Heart right ventricle (tissue), 16 donors: Measurements from ENCODE around the gene KLHDC8B. TPM values are rescaled to one million over a fixed set of nuclear protein-coding genes. Genes with fewer than 3 reads are reported as not detected.
"Not testable (repeated sequence)": the region's sequence is repeated elsewhere in the genome, so short reads cannot be mapped to it uniquely, and the experiment has no call there.

ENCODE experiments used
- ATAC-seq, 8 donors: fragments of 200-7000 bp; cut with Tn5 transposase; one replicate each; pipeline ENCODE4 v1.9.1; 2020; ENCODE audit warnings: mild to moderate bottlenecking in 8 of 8, moderate library complexity in 8 of 8, moderate number of reproducible peaks in 1 of 8
- DNase-seq, 2 donors: peaks; one replicate each; pipeline ENCODE4 v3.0.0-alpha.2; 2020
- H3K27ac ChIP-seq, 10 donors: fragments of 200-600 bp; sonication (generic) in 2 of 10; one replicate each; pipeline versions ENCODE4 v1.5.0 to v1.8.0; 2020 to 2022; ENCODE audit warnings: mild to moderate bottlenecking in 3 of 10
- H3K27me3 ChIP-seq, 7 donors: fragments of 200-600 bp; one replicate each; pipeline ENCODE4 v1.8.0; 2021 to 2022; ENCODE audit warnings: mild to moderate bottlenecking in 2 of 7
- H3K36me3 ChIP-seq, 9 donors: fragments of 200-600 bp; sonication (generic) in 1 of 9; one replicate each; pipeline versions ENCODE4 v1.5.0 to v1.8.0; 2020 to 2022; ENCODE audit warnings: mild to moderate bottlenecking in 2 of 9
- H3K4me1 ChIP-seq, 9 donors: fragments of 200-600 bp; sonication (generic) in 1 of 9; one replicate each; pipeline versions ENCODE4 v1.5.0 to v1.8.0; 2020 to 2022; ENCODE audit warnings: mild to moderate bottlenecking in 4 of 9
- H3K4me3 ChIP-seq, 10 donors: fragments of 200-600 bp; sonication (generic) in 2 of 10; one replicate each; pipeline versions ENCODE4 v1.5.0 to v1.8.0; 2020 to 2022; ENCODE audit warnings: mild to moderate bottlenecking in 7 of 10, moderate library complexity in 2 of 10
- H3K9me3 ChIP-seq, 11 donors: fragments of 200-600 bp in 10 of 11; sonication (generic) in 2 of 11; one replicate each; pipeline versions ENCODE4 v1.5.0 to v1.8.0; 2013 to 2022; ENCODE audit warnings: mild to moderate bottlenecking in 2 of 11, control low read depth in 1 of 11, moderate library complexity in 1 of 11
- WGBS, 2 donors: extraction: QIAGEN DNeasy Blood & Tissue Kit; methylation state at CpG; one replicate each; pipeline ENCODE4 v1.1.7; 2013; ENCODE audit warnings: inconsistent platforms in 1 of 2; 5-methylcytosine and 5-hydroxymethylcytosine counted together
- intact Hi-C, 10 donors: fragments of 100-400 bp; cut with DNase I; formaldehyde crosslinking; loops; one replicate each; pipeline versions ENCODE4 v1.11.1 to v1.14.2; 2022
- polyA plus RNA-seq, 2 donors: library from polyadenylated mRNA; stranded (reverse); fragments of 200-250 nt; gene quantifications; one replicate each; pipeline ENCODE4 v1.2.3, GENCODE V29; 2013
- total RNA-seq, 10 donors: library from RNA; stranded (reverse); fragmentation: NEBNext Ultra II Directional in 3 of 10; extraction: Animal tissue kit (Norgen Biotek cat#: 25700) in 3 of 10; gene quantifications; one replicate each; pipeline versions ENCODE4 v1.2.1 to v1.2.4, GENCODE V29; 2021 to 2023
- TF ChIP-seq, protein P1 (sequence below), 9 donors: fragments of 200-600 bp; sonication (generic) in 2 of 9; IDR thresholded peaks; one replicate each; pipeline versions ENCODE4 v1.5.0 to v1.8.0; 2021 to 2022; ENCODE audit warnings: antibody characterized with exemption in 9 of 9, mild to moderate bottlenecking in 5 of 9, moderate library complexity in 1 of 9
- donor health status: Arrhythmogenic right ventricular cardiomyopathy.
- donor health status: ischemic (EF 13 %, LVEDD 7.1; RV severe dilation, severe dysfunction).
- donor health status: healthy with polysubstance abuse.
- donor health status: DM: no; HTN: yes; CAD: no.
- donor health status: DM: no; HTN: no; CAD: no.
- donor health status: ischemic (EF 25% LVEDD 6.9; RV normal size, moderate dysfunction).
- donor health status: ischemic (EF 25% LVEDD 5.7; RV mildly dilated, moderate dysfunction).
- donor health status: healthy.
- donor health status: DM: yes; HTN: yes; CAD: no.
- donor health status: Ischemic cardiomyopathy.
- donor health status: ischemic (EF 35%, LVEDD 5.7; RV mildly dilated, moderate dysfunction).
- donor health status: nonischemic (EF 11% LVEDD 7.7; RV severe dilation, severe dysfunction).
- donor health status: DM: yes; HTN: yes; CAD: no.
- donor health status: PGD.
- donor health status: ischemic (EF 29% LVEDD 5.4; RV normal size, mild dysfunction).
- donor health status: nonischemic (EF 23%, LVEDD 6.1; RV moderate dilation, normal function).

Gene KLHDC8B
- total and polyA plus RNA-seq, 12 donors, result 56.2 to 190 (median 117) TPM

DNA sequence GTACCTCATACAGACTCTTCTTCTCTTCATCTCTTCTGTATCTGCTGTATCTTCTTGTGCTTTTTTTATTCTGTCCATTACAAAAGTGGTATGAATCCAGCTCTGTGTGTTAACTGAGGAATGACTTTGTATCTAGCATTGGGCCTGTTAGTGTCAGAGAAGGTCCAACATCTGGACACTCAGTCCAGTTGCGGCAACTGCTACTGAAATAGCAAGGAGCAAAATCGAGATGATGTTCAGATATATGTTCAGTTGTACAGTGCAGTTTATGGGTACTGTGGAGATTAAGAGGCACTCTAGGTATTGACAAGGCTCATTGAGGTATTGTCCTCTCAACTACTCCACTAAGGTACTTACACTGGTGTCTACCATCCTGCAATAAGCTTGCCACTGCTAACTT lies 42.6 kb downstream of the KLHDC8B start:
- WGBS, 2 donors, result 83 to 91% methylated on average over 2 of the region's 2 CpGs

DNA sequence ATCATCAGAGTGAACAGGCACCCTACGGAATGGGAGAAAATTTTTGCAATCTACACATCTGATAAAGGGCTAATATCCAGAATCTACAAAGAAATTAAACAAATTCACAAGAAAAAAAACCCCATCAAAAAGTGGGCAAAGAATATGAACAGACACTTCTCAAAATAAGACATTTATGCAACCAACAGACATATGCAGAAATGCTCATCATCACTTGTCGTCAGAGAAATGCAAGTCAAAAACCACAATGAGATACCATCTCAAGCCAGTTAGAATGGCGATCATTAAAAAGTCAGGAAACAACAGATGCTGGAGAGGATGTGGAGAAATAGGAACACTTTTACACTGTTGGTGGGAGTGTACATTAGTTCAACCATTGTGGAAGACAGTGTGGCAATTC lies 45.3 kb downstream of the KLHDC8B start:
- not testable (repeated sequence) for H3K4me3 ChIP-seq, H3K27ac ChIP-seq, DNase-seq, ATAC-seq, H3K36me3 ChIP-seq, H3K27me3 ChIP-seq
- H3K4me1 ChIP-seq, result peaks cover 6 to 24% (median 18%) of the 10 kb centered on the region in 9 donors
- intact Hi-C loops, result loop anchor here in 1 of 10 donors (5.0 kb wide), 2 partner anchors 44 to 61 kb away; partner anchors contain the start of genes C3orf62 and KLHDC8B
- WGBS, 2 donors, result 73% methylated on average over 3 of the region's 3 CpGs
- H3K9me3 ChIP-seq, result peaks cover 0 to 15% (median 0%) of the 10 kb centered on the region in 11 donors

More for the DNA sequence above, 42.6 kb downstream of the KLHDC8B start:
- H3K4me3 ChIP-seq, result no peak overlapping the region
- H3K27ac ChIP-seq, result no peak overlapping the region
- DNase-seq, result no peak
- intact Hi-C loops, result no loop called here
- H3K27me3 ChIP-seq, result no peaks in the 10 kb centered on the region
- peaks cover 6 to 21% (median 14%) of the 10 kb centered on the region in 9 donors for H3K4me1 ChIP-seq
- peaks cover 0 to 7% (median 0%) of the 10 kb centered on the region in 11 donors for H3K9me3 ChIP-seq
- peaks cover 0 to 7% (median 0%) of the 10 kb centered on the region in 9 donors for H3K36me3 ChIP-seq
- TF ChIP-seq, protein P1, sequence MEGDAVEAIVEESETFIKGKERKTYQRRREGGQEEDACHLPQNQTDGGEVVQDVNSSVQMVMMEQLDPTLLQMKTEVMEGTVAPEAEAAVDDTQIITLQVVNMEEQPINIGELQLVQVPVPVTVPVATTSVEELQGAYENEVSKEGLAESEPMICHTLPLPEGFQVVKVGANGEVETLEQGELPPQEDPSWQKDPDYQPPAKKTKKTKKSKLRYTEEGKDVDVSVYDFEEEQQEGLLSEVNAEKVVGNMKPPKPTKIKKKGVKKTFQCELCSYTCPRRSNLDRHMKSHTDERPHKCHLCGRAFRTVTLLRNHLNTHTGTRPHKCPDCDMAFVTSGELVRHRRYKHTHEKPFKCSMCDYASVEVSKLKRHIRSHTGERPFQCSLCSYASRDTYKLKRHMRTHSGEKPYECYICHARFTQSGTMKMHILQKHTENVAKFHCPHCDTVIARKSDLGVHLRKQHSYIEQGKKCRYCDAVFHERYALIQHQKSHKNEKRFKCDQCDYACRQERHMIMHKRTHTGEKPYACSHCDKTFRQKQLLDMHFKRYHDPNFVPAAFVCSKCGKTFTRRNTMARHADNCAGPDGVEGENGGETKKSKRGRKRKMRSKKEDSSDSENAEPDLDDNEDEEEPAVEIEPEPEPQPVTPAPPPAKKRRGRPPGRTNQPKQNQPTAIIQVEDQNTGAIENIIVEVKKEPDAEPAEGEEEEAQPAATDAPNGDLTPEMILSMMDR (IDR thresholded peaks at IDR 0.05), result no peak
- ATAC-seq, result no peak

DNA sequence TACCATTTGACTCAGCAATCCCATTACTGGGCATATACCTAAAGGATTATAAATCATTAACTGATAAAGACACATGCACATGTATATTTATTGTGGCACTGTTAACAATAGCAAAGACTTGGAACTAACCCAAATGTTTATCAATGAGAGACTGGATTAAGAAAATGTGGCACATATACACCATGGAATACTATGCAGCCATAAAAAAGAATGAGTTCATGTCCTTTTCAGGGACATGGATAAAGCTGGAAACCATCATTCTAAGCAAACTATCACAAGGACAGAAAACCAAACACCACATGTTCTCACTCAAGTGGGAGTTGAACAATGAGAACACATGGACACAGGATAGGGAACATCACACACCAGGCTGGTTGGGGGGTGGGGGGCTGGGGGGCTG lies 45.7 kb downstream of the KLHDC8B start:
- peak overlapping the region in 1 of 10 donors; percentile 86 for H3K27ac ChIP-seq
- ATAC-seq, result not testable (repeated sequence)

DNA sequence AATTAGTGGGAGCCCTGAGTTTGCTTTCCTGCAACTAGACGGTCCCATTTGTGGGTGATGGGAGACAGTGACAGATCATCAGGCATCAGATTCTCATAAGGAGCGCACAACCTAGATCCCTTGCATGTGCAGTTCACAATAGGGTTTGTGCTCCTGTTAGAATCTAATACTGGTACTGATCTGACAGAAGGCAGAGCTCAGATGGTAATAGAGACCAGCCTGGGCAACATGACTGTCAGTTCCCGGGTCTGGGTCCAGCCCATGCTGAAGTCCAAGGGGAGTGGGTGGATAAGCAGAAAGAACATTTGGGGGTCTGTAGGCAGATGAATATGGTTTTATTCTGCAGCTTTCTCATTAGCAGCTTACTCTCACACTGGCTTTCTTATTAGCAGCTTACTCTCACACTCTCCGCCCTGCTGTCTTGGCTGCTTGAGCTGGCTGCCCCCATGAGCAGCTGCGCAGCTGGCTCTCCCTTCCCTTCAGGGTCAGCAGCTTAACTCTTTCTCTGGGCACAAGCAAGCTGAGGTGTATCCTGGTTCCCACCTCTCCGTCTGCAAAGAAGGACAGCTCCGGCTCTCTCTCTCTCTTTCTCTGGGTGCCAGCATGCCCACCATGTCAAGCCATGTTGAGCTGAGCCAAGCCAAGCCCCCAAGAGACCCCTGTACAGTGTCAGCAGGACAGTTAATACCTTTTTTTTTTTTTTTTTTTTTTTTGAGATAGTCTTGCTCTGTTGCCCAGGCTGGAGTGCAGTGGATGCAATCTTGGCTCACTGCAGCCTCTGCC lies 46.5 kb downstream of the KLHDC8B start:
- WGBS, 2 donors, result 48% methylated on average over 7 of the region's 7 CpGs
- TF ChIP-seq, protein P1 (IDR thresholded peaks at IDR 0.05), result no peak
- no peaks in the 10 kb centered on the region for H3K27me3 ChIP-seq
- ATAC-seq (peak; percentile 67 to 91 (median 80)), DNase-seq (peak; percentile 14 to 33)
- H3K27ac ChIP-seq, result peak overlapping the region; percentile 56 to 89 (median 83)
- intact Hi-C loops, result loop anchor here in 1 of 10 donors (5.0 kb wide), 2 partner anchors 46 to 59 kb away; partner anchors contain the start of genes C3orf62 and KLHDC8B
- peaks cover 0 to 15% (median 0%) of the 10 kb centered on the region in 11 donors for H3K9me3 ChIP-seq
- peaks cover 6 to 24% (median 18%) of the 10 kb centered on the region in 9 donors for H3K4me1 ChIP-seq
- H3K4me3 ChIP-seq, result no peak overlapping the region
- H3K36me3 ChIP-seq, result peaks cover 0 to 7% (median 0%) of the 10 kb centered on the region in 9 donors

More for the DNA sequence above, 45.7 kb downstream of the KLHDC8B start:
- H3K4me1 ChIP-seq, result peaks cover 6 to 24% (median 18%) of the 10 kb centered on the region in 9 donors
- H3K36me3 ChIP-seq, H3K27me3 ChIP-seq, DNase-seq, H3K4me3 ChIP-seq: not testable (repeated sequence)
- intact Hi-C loops, result loop anchor here in 1 of 10 donors (5.0 kb wide), 2 partner anchors 45 to 60 kb away; partner anchors contain the start of genes C3orf62 and KLHDC8B
- H3K9me3 ChIP-seq, result peaks cover 0 to 15% (median 0%) of the 10 kb centered on the region in 11 donors

DNA sequence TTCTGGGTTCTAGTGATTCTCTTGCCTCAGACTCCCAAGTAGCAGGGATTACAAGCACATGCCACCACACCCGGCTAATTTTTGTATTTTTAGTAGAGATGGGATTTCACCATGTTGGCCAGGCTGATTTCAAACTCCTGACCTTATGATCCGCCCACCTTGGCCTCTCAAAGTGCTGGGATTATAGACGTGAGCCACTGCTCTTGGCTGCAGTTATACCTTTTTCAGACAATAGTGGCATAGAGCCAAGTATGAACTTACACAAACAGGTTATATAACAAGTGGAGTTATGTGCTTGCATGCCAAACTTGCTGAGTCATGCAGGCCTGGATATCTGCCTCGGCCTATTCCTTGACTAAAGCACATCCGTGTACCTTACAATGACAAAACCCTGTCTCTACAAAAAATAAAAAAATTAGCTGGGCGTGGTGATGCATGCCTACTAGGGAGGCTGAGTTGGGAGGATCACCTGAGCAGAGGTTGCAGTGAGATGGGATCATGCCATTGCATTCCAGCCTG lies 47.1 kb downstream of the KLHDC8B start:
- WGBS, 2 donors, result 13% methylated on average over 6 of the region's 6 CpGs
- H3K36me3 ChIP-seq, H3K27me3 ChIP-seq, H3K4me3 ChIP-seq: not testable (repeated sequence)
- Histone ChIP-seq H3K4me1 (peaks cover 6 to 24% (median 18%) of the 10 kb centered on the region in 9 donors), H3K9me3 (peaks cover 0 to 14% (median 0%) of the 10 kb centered on the region in 11 donors), H3K27ac (peak overlapping the region; percentile 56 to 89 (median 83))
- DNase-seq, result peak; percentile 55 to 87
- intact Hi-C loops, result loop anchor here in 1 of 10 donors (5.0 kb wide), 2 partner anchors 46 to 59 kb away; partner anchors contain the start of genes C3orf62 and KLHDC8B
- peak; percentile 88 to 96 (median 92) for ATAC-seq
